Fibroblast of skin of left biceps (primary cell): ENCODE measurements around the gene GK.
"Not testable (repeated sequence)": the region's sequence is repeated elsewhere in the genome, so short reads cannot be mapped to it uniquely, and the experiment has no call there.

Experiments
- DNase-seq, 2 experiments: peaks; one replicate each; pipeline ENCODE4 v3.0.0-alpha.2; 2013; ENCODE audit warnings: low read depth in 2 of 2

Gene GK

DNA sequence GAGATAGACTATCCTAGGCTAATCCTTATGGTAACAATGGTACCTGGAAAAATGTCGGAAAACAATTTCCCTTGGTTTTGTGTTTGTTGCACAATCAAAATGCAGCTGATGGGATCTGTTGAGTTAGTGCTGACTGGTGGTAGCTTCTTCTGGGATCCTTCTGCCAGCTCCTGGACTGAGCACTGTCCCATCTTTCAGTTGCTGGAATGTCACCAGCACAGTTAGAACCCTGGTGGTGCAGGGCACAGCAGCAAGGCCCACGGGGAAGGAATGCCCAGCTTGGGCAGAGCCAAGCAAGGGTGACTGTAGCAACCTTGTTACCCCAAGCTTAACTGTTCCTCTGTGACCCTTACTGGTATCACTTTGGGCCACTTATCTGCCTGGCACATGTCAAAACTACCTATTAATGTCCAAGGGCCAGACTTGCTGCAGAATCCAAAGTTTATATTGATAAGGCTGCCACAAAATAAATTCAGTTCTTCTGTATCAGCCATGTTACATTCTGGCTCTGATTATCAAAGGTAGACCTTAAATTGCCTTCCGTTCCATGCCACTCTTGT, 53.1 kb downstream of the GK start:
- DNase-seq, result no peak

DNA sequence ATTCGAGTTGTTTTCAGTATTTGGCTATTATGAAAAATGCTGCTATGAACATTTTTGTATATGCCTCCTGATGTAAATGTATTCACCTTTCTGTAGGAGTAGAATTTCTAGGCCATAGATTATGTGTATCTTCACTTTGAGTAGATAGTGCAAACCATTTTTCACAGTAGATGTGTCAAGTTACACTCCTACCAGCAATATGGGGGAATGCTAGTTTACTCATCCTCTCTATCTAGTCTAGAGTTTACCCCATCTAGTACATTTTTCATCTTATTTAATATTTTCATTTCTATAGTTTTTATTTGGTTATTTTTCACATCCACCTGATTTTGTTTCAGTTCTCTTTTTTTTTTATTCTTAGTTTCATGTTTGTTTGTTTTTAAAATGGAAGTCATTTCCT, 59.0 kb downstream of the GK start:
- DNase-seq, result no peak

DNA sequence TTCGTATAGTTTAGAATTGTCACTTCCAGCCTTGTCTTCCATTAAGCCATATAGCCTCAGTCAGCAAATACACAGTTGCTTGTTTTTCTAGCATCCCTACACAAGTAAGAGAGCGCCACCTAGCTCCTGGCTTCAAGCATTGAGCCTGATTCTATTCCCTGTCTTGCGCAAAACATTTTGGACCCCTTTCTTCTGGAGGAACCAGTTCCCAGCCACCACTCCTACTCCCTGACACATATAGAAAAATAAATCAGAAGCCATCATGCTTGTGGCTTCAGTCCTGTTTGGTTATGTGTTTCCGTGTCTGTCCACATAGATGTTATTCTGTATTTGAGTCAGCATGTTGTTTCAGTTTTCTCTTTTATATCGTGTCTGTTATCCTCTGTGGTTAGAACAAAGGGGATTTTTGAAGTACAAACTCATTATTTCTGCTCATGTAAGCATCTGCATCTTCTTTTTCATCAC, 59.9 kb downstream of the GK start:
- DNase-seq, result peak; percentile 17 to 21

DNA sequence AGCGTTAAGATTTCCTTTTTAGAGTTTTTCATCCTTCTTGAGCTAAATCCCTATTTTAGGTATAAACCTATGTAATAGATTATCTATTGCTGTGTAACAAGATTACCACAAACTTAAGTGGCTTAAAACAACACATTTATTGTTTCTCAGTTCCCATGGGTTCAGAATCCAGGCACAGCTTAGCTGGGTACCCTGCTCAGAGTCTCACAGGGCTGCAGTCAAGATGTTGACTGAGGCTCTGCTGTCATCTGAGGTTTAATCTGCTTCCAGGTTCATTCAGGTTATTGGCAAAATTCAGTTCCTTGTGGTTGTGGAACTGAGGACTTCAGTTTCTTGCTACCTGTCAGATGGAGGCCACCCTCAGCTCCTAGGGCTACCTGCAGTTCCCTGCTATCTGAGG, 60.9 kb downstream of the GK start:
- no peak for DNase-seq

DNA sequence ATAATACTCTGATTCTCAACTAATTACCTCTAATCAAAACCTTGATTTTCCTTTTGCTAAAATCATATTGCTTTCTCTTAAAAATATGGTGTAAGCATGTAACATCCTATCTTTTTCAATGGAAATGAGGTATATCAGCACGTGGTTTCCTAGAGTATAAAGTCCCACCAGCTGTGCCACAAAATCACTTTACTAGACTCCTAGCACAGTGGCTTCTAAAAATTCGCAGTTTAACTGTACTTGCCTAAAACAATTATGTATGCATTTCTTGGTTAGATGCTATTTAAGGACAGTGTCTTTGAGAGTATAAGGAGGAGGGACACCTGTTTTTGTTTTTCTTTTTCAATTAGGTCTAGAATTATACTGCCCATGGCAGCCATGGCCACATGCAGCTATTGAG, 62.8 kb downstream of the GK start:
- DNase-seq, result no peak

DNA sequence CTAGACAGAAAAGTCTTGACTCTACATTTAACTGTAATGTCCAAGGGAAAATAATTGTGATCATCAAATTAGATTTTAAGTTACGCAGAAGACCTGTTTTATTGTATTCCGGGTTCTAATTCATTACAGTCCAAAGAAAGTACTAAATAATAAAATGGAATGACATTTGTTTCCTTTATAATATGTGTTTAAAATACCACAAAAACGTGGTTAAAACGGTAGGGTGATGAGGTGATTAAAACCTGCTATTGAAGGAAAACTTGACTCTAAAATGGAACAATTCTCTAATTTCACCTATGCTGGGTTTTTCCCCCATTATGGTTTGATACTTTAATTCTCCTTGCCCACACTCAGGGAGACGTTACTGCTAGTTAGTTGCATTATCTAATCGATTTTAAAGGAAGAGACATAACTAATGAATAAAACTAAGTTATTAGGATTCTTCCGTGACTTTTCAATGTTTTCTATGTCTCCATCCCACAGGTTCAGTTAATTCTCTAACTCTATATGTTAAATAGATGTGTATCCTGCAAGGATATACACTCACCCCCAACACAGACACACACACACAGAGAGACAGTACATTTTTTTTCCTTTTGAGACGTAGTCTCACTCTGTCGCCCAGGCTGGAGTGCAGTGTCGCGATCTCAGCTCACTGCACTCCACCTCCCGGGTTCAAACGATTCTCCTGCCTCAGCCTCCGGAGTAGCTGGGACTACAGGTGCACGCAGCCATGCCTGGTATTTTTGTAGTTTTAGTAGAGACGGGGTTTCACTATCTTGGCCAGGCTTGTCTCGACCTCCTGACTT, 80.8 kb downstream of the GK start:
- DNase-seq, result no peak

DNA sequence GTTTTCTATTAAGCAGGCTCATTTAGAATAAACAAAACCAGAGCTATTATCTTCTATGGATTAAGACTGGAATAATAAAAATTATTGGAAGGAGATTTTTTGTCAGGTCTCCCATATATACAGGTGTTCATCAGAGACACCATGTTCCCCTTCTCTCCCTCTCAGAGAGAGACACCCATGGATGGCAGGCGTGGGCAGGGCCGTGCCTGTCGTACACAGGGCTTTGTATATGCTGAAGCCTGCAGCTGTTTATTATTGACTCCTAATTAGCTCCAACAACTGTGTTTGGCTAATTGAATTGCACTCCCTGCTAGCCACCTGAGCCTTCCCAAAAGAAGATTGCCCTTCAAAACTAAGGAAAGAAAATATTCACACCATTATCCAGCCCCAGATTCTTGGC, 81.6 kb downstream of the GK start:
- no peak for DNase-seq

DNA sequence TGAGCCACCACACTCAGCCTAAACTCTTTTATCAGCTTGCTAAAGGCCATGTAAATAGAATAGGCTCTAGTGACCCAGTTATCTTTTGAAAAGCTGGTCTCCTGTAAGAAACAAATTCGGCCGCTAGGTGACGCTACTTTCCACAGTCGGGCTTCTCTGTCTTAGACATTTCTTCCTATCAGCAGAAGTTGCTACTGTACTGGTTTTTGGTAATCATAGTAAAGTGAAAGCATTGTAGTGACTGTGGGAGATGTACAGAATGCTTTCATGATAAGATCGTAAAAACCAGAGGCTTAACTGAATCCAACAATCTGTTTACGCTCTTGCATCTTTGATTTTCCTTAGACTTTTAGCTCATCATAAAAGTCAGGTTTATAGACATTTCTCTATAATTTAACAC, 82.6 kb downstream of the GK start:
- peak; percentile 6 to 10 for DNase-seq

DNA sequence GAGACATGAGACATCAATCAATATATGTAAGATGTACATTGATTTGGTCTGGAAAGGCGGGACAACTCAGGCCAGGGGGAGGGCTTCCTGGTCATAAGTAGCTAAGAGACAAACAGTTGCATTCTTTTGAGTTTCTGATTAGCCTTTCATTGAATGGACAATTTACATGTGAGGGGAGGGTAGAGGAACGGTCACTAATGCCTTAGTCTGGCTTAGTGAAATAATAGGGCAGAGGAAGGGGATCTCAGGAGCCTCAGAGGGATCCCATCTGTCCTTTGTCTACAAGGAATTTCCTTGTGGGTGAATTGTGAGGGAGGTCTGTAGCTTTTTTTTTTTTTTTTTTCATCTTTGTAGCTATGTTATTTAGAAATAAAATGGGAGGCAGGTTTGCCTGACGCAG, 88.3 kb downstream of the GK start:
- DNase-seq, result no peak

DNA sequence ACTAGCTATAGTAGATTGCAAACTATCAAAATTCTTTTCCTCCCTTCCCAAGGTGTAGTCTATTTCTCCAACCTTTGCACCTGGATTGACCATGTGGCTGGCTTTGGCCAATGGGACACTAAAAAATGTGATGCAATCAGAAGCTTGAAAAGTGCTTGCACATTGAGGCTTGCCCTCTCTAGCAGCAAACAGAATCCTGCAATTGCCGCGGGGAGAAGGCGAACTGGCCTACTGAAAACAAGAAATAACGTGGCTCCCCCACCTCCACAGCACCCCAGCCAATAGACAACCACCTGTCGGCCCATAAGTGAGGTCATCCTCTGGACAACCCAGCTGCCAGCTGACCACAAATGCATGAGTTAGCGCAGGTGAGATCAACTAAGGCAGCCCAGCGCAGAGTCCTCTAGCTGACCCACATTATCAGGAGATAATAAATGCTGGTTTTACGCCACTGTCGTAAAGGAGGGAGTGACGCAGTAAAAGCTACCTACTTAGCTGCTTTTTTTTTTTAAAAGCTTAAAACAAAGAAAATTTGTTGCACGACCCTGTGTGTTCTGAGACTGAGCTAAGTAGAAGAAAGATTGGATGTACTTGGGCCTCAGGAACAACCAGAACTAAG, 95.2 kb downstream of the GK start:
- DNase-seq, result no peak

DNA sequence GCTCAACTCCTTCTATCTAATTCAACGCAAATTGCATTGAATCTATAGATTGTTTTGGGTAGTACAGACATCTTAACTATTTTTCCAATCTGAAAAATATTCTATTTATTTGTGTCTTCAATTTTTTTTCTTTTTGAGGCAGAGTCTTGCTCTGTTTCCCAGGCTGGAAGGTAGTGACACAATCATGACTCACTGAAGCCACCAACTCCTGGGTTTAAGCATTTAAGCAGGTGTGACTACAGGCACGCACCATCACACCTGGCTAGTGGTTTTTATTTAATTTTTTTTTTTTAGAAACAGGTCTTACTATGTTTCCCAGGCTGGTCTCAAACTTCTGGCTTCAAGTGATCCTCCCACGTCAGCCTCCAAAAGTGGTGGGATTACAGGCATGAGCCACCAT, 98.3 kb downstream of the GK start:
- DNase-seq, result no peak

DNA sequence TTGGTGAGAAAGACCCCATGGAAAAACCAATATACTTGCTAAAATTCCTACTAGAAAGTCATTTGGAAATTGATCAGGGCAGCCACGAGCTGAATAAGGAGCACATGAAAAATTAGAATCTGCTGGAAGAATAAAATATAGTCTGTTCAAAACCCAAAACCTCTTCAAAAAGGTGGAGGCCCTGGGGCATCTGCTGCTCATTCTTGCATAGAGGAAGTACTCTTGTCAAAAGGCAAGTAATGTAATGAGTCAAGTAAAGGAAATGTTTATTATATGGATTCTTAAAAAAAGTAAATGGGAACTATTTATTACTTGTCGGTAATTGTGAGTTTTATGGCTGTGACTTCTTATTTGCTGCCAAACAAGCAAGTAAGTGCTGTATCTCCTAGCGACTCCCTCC, 109.5 kb downstream of the GK start:
- DNase-seq, result no peak

DNA sequence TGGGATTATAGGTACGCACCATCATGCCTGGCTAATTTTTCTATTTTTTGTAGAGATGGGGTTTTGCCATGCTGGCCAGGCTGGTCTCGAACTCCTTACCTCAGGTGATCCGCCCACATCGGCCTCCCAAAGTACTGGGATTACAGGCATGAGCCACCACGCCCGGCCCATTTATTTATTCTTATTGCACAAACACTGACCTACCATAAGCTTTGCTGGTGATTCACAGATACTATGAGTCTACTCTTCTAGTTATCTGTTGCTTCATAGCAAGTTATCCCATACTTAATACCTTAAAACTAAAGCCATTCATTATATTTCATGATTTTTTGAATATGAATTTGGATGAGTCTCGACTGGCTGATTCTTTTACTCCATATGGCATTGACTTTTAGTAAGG, 120.5 kb downstream of the GK start:
- DNase-seq, result not testable (repeated sequence)

DNA sequence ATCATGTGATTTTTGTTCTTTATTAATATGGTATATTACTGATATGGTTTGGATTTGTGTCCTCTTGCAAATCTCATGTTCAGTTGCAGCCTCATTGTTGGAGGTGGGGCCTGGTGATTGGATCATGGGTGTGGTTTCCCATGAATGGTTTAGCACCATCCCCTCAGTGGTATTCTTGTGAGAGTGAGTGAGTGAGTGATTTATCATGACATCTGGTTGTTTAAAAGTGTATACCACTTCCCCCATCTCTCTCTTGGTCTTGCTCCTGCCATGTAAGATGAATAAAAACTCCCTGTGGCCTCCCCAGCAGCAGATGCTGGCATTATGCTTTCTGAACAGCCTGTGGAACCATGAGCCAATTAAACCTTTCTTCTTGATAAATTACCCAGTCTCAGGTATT, 124.4 kb downstream of the GK start:
- DNase-seq, result no peak

DNA sequence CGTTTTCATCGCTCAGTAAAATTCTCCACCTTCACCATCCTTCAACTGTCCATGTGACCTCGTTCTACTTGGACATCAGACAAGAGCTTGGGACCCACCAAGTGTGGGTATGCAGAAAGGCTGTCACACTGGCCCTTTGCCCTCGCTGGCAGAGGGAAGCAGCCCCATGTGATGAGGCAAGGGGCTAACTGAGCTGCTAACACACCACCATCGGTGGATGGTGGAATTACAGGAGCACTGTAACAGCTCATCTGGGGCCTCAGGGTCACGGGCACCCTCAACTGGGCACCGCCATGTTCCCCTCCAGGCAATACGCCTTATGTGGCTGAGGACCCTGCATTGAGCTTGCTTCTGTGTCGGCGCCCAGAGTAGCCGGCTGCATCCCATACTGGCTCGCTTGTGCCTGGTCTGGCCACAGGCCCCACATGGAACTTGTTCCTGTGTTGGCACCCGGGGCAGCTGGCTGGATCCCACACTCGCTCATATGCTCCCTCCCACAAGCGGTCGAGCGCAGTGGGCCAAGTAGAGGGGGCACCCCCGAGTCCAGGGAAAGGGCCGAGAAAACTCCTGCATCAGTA, 126.3 kb downstream of the GK start:
- DNase-seq, result no peak
